B cell (primary cell): ENCODE measurements around the gene ZNF850.

Experiments used
- EZH2 ChIP-seq: IDR thresholded peaks from 2 replicates; pipeline ENCODE4 v1.6.1; 2012; ENCODE audit warnings: borderline replicate concordance, low read depth, mild to moderate bottlenecking, moderate library complexity, low read length; ENCODE audit not compliant: insufficient read depth, poor library complexity, severe bottlenecking
- TF ChIP-seq, protein P1 (sequence below): fragments of 200-600 bp; IDR thresholded peaks from one replicate; pipeline ENCODE4 v1.8.0; 2022; ENCODE audit warnings: antibody characterized with exemption, mild to moderate bottlenecking

DNA sequence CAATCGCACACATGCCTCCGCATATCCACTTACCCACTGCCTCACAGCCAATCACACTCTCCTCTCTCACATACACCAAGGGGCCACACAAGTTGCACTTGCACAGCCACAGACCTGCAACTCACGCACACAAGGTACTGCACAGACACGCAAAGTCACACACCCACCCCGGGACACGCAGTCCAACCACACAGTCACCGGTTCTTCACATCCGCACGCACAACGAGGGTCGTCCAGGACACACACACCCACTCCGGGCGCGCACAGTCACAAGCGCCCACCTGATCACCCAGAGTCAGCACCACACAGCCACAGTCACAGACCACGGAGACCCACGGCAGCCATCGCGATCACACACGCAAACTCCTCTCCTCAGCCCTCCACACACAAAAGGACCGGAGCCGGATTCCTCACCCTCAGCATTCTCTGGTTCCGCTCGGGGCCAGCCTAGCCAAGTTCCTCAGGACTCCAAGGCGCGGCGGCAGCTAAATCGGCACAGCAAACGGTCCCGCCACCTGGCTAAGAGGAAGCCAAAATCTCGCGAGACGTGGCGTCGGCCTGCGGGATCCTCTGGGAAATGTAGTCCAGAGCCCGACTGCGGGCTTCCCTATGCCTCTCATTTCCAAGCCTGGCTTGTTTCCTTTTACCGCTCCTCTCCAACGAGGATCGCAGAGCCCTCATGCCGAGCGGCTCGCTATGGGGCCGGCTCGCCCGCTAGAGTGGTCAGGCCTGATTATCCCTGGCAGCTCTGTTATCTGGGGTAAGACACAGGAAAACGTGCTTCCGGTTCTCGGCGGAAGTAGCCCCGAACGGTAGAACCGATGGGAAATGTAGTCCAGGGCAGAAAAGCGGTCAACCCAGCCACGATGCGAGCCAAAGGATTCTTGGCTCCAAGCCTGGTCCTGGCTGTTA, at the start of gene ZNF850:
- TF ChIP-seq, protein P1, sequence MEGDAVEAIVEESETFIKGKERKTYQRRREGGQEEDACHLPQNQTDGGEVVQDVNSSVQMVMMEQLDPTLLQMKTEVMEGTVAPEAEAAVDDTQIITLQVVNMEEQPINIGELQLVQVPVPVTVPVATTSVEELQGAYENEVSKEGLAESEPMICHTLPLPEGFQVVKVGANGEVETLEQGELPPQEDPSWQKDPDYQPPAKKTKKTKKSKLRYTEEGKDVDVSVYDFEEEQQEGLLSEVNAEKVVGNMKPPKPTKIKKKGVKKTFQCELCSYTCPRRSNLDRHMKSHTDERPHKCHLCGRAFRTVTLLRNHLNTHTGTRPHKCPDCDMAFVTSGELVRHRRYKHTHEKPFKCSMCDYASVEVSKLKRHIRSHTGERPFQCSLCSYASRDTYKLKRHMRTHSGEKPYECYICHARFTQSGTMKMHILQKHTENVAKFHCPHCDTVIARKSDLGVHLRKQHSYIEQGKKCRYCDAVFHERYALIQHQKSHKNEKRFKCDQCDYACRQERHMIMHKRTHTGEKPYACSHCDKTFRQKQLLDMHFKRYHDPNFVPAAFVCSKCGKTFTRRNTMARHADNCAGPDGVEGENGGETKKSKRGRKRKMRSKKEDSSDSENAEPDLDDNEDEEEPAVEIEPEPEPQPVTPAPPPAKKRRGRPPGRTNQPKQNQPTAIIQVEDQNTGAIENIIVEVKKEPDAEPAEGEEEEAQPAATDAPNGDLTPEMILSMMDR: no peak
- TF ChIP-seq EZH2: no peak
